ENCODE measurements around the gene TEDC1.

Gene TEDC1

DNA sequence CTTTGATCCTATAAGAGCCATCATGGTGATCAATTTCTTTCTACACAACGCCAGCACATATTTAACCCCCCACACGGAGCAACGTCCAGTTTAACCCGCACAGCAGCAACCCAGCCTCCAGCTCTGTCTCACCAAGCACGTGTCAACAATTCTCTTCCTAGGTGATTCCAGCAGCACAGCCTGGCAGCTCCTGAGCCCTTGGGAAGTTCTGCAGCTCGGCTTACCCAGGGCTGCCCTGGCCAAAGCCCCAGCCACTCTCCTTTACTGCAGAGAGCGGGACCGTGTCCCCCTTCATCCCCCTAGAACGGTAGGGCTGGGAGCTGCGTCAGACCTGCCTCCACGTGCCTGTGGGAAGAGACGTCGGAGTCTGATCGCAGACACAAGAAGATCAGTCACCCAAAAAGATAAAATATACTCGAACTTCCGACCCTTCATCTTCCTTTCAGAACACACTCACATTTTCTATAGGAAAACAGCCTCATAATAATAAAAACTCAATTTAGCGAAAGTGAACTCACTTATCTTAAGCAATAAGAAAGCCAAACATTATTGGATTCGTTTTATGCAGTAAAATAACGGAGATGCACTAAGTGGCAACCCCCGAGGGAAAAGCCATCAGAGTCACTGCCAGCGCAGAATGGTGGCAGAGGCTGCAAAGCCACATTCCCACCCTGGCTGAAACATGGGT is 42.9 kb downstream of the TEDC1 start:
- H3K9ac ChIP-seq (ENCODE audit: insufficient read length) = no peak overlapping the region
- no peak for DNase-seq (ENCODE audit: low read depth, low spot score)
- H3K27ac ChIP-seq = no peak overlapping the region
- TF ChIP-seq POLR2AphosphoS5 (IDR thresholded peaks at IDR 0.05; ENCODE audit: borderline replicate concordance, low read depth, low read length) (no peak), EZH2 (IDR thresholded peaks at IDR 0.05) (no peak), FOXP2 (optimal IDR thresholded peaks at IDR 0.05; ENCODE audit: control extremely low read depth, extremely low read length, insufficient read depth) (no peak)
- no peak overlapping the region for H3K4me3 ChIP-seq
- H3K36me3 ChIP-seq (ENCODE audit: insufficient read depth, low read length) = no peaks in the 10 kb centered on the region
- H3K9me3 ChIP-seq (ENCODE audit: low read depth, low read length) = no peaks in the 10 kb centered on the region

GRCh38 chr14:105534586-105534985 is 43.5 kb downstream of the TEDC1 start:
- DNase-seq (ENCODE audit: low read depth, low spot score) = no peak
- TF ChIP-seq POLR2AphosphoS5 (IDR thresholded peaks at IDR 0.05; ENCODE audit: borderline replicate concordance, low read depth, low read length) = no peak
- no peak for TF ChIP-seq FOXP2 (optimal IDR thresholded peaks at IDR 0.05; ENCODE audit: control extremely low read depth, extremely low read length, insufficient read depth)
- no peak for TF ChIP-seq EZH2 (IDR thresholded peaks at IDR 0.05)
- Histone ChIP-seq H3K36me3 (ENCODE audit: insufficient read depth, low read length) (no peaks in the 10 kb centered on the region), H3K4me3 (no peak overlapping the region), H3K9me3 (ENCODE audit: low read depth, low read length) (no peaks in the 10 kb centered on the region), H3K9ac (ENCODE audit: insufficient read length) (no peak overlapping the region), H3K27ac (no peak overlapping the region)

GRCh38 chr14:105536051-105536450 is 45.0 kb downstream of the TEDC1 start:
- Histone ChIP-seq H3K9ac (ENCODE audit: insufficient read length) (no peak overlapping the region), H3K9me3 (ENCODE audit: low read depth, low read length) (no peaks in the 10 kb centered on the region), H3K4me3 (no peak overlapping the region), H3K27ac (no peak overlapping the region), H3K36me3 (ENCODE audit: insufficient read depth, low read length) (no peaks in the 10 kb centered on the region)
- no peak for DNase-seq (ENCODE audit: low read depth, low spot score)
- TF ChIP-seq POLR2AphosphoS5 (IDR thresholded peaks at IDR 0.05; ENCODE audit: borderline replicate concordance, low read depth, low read length) (no peak), FOXP2 (optimal IDR thresholded peaks at IDR 0.05; ENCODE audit: control extremely low read depth, extremely low read length, insufficient read depth) (no peak), EZH2 (IDR thresholded peaks at IDR 0.05) (no peak)

DNA sequence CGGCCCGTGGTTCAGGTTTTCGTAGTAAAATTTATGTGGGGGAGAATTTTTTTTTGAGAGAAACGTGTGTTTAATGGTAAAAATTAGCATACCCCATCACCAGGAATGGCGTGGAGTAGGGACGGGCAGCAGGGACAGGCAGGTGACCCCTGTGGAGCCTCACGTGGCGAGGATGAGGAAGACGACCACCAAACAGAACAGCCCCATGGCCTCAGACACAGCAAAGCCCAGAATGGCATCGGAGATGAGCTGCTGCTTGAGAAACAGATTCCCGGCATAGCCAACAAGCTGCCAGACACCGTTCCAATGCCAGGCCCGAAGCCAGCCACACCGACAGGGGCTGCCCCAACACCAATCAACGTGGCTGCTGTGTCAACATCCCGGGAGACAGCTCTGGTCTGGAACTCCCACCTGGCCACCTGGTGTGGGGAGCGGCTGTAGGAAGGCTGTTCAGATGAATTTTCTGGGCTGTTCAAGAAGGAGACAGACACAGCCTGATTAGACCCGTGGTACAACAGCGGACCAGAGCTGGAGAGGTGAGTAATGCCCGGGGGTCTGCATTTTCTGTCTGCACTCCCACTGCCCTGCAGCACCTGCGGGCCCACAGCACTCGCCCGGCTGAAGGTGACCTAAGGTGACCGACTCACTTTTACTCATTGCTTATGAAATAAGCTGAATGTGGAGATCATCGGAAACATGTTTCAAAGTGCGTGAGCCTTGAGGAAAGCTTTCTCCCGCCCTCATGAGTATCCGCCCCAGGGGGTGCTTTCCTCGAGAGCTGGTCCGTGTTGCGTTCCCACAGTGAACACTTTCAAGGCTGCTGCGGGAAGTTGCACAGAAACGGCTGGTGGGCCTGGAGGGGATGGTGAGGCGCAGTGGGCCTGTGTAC is 45.9 kb downstream of the TEDC1 start:
- Histone ChIP-seq H3K36me3 (ENCODE audit: insufficient read depth, low read length) (no peaks in the 10 kb centered on the region), H3K9me3 (ENCODE audit: low read depth, low read length) (no peaks in the 10 kb centered on the region), H3K4me3 (no peak overlapping the region), H3K9ac (ENCODE audit: insufficient read length) (no peak overlapping the region), H3K27ac (no peak overlapping the region)
- DNase-seq (ENCODE audit: low read depth, low spot score) = no peak
- TF ChIP-seq EZH2 (IDR thresholded peaks at IDR 0.05) = no peak

DNA sequence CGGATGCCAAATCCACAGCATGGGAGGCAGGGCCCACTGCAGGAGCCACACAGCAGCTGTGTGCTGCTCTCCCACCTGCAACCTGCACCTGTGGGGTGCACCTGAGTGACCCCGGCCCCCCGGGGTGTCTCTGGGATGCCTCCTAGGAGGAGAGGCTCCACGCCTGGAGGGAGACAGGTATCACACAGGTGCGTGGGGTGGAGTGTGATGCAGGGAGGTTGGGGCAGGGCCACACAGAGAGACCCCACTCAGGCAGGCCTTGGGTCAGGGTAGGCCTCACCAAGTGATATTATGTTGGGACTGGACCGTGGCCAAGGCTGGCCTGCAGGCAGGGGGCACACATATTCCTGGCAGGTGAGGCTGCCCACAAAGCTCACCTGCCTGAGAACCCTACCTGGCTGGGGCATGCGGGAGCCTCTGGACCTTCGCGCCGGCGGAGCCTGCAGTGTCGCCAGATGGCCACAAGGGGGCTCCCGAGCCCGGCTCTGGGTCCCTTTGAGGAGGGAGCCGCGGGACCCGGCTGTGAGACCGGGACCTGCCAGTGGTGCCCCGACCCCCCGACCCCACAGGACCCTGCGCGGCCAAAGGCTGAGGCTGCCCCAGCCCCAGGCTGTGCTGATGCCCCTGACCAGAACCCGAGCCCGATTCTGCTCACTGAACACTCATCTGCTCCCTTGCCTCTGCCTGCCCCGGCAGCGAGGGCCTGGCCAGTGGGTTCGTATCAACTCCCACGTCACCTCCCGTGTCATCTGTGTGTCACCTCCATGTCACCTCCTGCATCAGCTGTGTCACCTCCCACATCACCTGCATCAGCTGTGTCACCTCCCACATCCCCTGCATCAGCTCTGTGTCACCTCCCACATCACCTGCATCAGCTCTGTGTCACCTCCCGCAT is 46.8 kb downstream of the TEDC1 start:
- Histone ChIP-seq H3K4me3 (no peak overlapping the region), H3K9ac (ENCODE audit: insufficient read length) (no peak overlapping the region), H3K36me3 (ENCODE audit: insufficient read depth, low read length) (no peaks in the 10 kb centered on the region), H3K9me3 (ENCODE audit: low read depth, low read length) (no peaks in the 10 kb centered on the region), H3K27ac (no peak overlapping the region)
- DNase-seq (ENCODE audit: low read depth, low spot score) = no peak
- TF ChIP-seq EZH2 (IDR thresholded peaks at IDR 0.05) = no peak
- no peak for TF ChIP-seq POLR2AphosphoS5 (IDR thresholded peaks at IDR 0.05; ENCODE audit: borderline replicate concordance, low read depth, low read length)
- TF ChIP-seq FOXP2 (optimal IDR thresholded peaks at IDR 0.05; ENCODE audit: control extremely low read depth, extremely low read length, insufficient read depth) = no peak

GRCh38 chr14:105538481-105539049 is 47.5 kb downstream of the TEDC1 start:
- Histone ChIP-seq H3K4me3 (no peak overlapping the region), H3K9me3 (ENCODE audit: low read depth, low read length) (no peaks in the 10 kb centered on the region), H3K27ac (no peak overlapping the region), H3K9ac (ENCODE audit: insufficient read length) (no peak overlapping the region), H3K36me3 (ENCODE audit: insufficient read depth, low read length) (no peaks in the 10 kb centered on the region)
- no peak for DNase-seq (ENCODE audit: low read depth, low spot score)
- TF ChIP-seq FOXP2 (optimal IDR thresholded peaks at IDR 0.05; ENCODE audit: control extremely low read depth, extremely low read length, insufficient read depth) (no peak), POLR2AphosphoS5 (IDR thresholded peaks at IDR 0.05; ENCODE audit: borderline replicate concordance, low read depth, low read length) (no peak), EZH2 (IDR thresholded peaks at IDR 0.05) (no peak)

- H3K27ac ChIP-seq = no peak overlapping the region
- no peak for DNase-seq (ENCODE audit: low read depth, low spot score)
- TF ChIP-seq POLR2AphosphoS5 (IDR thresholded peaks at IDR 0.05; ENCODE audit: borderline replicate concordance, low read depth, low read length) (no peak), EZH2 (IDR thresholded peaks at IDR 0.05) (no peak), FOXP2 (optimal IDR thresholded peaks at IDR 0.05; ENCODE audit: control extremely low read depth, extremely low read length, insufficient read depth) (no peak)
- no peak overlapping the region for H3K4me3 ChIP-seq
- no peaks in the 10 kb centered on the region for H3K9me3 ChIP-seq (ENCODE audit: low read depth, low read length)
- no peak overlapping the region for H3K9ac ChIP-seq (ENCODE audit: insufficient read length)
- H3K36me3 ChIP-seq (ENCODE audit: insufficient read depth, low read length) = no peaks in the 10 kb centered on the region
Measured at GRCh38 chr14:105540811-105541210, 49.8 kb downstream of the TEDC1 start.
